HS-5 (cell line): ENCODE results near the gene ABCC4.

ENCODE experiments used
- DNase-seq: peaks from one replicate; pipeline ENCODE4 v3.0.0-alpha.2; 2012; ENCODE audit warnings: low read depth

ABCC4 gene

GRCh38 chr13:95050800-95051615, 250.2 kb downstream of the ABCC4 start:
- DNase-seq: no peak

- no peak for DNase-seq
These were observed 251.5 kb downstream of the ABCC4 start for GRCh38 chr13:95049772-95050171.

DNA sequence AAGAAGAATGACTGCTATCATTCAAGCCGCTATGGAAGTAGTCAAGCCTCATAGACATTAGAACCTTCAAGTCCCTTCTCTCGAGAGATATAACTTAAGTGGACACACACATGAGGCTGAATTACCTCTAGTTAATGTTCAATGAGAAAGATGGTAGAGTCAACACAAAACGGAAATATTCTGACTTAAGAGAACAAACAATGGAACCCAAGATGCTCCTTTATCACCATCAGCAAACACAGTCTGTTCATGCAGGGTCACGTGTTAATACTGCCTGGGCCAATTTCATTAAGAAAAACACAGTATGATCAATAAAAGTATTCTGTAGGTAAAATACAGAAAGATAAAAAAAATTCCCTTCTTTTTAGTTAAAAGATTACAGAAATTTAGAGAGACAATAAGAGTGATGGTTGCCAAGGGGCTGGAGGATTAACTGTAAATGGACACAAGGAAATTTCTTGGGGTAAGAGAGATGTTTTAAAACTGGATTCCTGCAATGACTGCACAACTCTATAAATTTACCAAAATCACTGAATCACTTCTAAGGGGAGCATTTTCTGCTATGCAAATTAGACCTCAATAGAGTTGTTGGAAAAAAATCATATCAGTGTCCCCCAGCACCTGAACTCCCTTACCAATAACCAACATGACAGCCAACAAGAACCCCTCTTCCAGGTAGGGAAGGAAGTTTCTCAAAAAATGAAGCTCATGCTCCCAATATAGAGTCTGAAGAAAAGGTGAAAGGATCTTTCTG, 256.6 kb downstream of the ABCC4 start:
- DNase-seq: no peak

- DNase-seq: no peak
These were observed 261.8 kb downstream of the ABCC4 start for GRCh38 chr13:95039415-95039814.

- DNase-seq: no peak
These were observed 262.3 kb downstream of the ABCC4 start for GRCh38 chr13:95038949-95039348.

- DNase-seq: no peak
These were observed 265.7 kb downstream of the ABCC4 start for GRCh38 chr13:95035311-95036109.

GRCh38 chr13:95033890-95034289, 267.4 kb downstream of the ABCC4 start:
- DNase-seq: no peak

- DNase-seq: no peak
These were observed 269.1 kb downstream of the ABCC4 start for GRCh38 chr13:95032121-95032520.

GRCh38 chr13:95030821-95031343, 270.4 kb downstream of the ABCC4 start:
- no peak for DNase-seq

DNA sequence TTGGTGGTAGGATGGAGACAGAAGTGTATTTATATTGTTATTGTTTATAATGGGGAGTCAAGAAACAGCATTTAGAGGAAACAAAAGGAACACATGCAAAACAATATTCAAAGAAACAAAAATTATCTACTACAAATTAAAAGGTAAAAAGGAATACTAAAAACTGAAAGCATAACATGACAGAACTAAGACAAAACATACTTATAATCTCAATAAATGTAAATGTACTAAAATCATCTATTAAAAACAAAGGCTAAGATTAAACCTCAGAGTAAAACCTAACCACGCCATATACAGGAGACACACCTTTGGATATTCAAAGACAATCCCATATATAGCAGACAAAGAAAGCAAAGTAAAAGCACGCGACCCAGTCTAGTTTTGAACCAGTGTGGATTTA, 273.6 kb downstream of the ABCC4 start:
- DNase-seq: no peak

- no peak for DNase-seq
These were observed 276.1 kb downstream of the ABCC4 start for GRCh38 chr13:95025116-95025515.

DNA sequence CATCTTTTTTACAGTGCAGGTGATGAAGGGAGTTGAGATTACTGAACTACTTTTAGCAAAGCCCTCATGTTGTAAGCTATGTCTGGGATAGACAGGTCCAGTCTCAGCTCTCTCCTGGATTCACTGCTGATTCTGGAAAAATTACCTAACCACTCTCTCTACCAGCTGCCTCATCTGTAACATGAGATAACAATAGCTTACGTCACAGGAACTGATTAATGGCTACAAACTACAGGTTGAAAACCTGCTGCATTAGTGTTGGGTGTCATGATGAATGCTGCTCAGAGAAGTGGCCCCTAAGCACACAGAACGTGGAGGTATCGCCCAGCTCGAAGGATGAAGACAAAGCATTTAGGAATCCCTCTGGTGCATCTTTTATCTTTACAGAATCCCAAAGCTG, 277.8 kb downstream of the ABCC4 start:
- DNase-seq: no peak

- DNase-seq: no peak
These were observed 280.8 kb downstream of the ABCC4 start for GRCh38 chr13:95020298-95020987.

- DNase-seq: no peak
These were observed 281.4 kb downstream of the ABCC4 start for GRCh38 chr13:95019886-95020285.

GRCh38 chr13:95007322-95007721, 293.9 kb downstream of the ABCC4 start:
- DNase-seq: no peak

- DNase-seq: no peak
These were observed 296.0 kb downstream of the ABCC4 start for GRCh38 chr13:95005300-95005699.

DNA sequence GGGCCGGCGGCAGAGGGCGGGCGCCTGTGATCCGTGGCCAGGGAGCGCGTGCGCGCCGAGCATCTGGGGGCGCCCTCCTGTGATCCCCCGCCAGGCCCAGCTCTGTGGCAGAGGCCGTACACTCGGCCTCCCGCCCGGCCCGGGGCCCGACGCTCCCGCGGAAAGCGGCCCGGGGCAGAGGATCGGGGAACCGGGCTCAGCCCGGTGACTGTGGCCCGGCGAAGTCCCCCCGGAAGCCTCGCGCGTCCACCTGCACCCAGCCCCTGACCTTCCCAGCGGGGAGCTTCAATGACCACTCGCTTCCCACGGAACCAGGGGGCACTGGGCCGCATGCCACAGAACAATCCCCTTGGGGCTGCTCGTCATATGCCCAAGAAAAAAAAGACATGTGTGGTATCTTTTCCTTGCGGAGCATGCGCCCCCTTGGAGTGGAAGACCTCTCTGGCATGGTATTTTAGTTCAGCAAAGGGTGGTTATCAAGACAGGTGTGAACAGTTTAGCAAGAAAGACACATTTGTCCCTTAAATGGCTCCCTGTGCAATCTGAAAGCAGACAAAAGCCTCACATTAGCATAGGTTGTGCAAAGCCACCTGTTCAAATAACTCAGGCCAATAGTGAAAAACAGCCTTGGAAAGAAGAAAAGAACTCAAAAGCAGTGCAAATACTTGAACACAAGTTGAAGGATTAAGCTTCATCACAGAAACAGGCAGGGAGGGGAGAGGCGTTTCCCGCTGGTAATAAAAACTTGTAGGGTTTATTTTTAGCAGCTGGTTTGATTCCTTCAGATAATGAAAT, 298.0 kb downstream of the ABCC4 start:
- no peak for DNase-seq

DNA sequence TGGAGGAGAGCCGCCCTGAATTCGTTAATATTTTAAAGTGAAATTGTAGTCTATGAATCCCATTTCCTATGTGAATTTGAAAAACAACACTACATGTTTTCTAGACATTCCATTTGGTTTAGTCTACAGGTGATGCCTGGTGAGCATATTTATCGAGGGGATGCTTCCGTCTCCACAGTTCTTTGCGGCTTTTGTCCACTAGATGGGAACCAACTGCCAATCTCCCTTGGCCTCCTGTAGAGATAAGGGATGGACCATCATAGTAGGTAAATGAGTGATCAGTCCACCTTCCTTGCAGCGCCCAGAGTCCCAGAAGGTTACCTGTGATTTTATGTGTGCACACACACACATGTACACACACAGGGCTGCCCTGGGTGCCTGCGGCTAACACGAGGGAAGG, 299.1 kb downstream of the ABCC4 start:
- no peak for DNase-seq

DNA sequence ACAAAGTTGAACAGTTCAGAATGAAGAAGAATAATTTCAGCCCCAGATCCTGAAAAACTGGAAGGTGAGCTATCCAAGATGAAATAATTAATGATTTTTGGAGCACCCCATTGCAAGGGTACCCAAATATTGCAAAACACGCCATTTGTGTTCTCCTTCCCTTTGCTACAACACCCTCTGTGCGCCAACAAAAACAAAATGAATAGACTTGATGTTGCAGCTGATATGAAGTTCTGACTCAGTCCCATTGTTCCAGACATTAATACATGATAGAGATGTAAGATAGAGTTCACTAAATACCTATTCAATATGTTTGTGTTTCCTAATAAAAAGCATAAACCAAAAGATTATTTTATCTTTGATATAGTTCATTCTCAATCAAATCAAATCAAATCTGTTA, 301.4 kb downstream of the ABCC4 start:
- no peak for DNase-seq

DNA sequence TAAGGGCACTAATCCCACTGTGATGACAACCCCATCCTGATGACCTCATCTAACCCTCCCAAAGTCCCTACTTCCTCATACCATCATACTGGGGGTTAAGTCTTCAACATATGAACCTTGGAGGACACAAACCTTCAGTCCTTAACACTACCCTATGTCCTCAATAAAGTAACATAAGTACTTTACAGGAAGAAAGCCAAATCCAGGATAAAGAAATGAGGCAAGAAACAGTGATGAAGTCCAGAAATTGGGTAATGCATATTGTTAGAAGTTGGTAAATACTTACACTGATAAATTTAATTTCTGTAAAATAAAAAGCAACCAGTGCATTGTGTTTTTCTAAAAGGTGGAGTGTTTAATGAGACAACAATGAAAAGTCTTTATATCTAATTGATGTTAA, 304.1 kb downstream of the ABCC4 start:
- no peak for DNase-seq

GRCh38 chr13:94996445-94996844, 304.8 kb downstream of the ABCC4 start:
- DNase-seq: no peak
